Adrenal gland (tissue), 12 donors: Measurements from ENCODE around the gene DIP2C. TPM values are rescaled to one million over a fixed set of nuclear protein-coding genes. Genes with fewer than 3 reads are reported as not detected.

Source experiments
- DNase-seq, 7 donors: peaks; one replicate each; pipeline ENCODE4 v3.0.0-alpha.2; 2019 to 2020
- H3K27ac ChIP-seq, 5 donors: fragments of 200-600 bp; sonication (generic) in 4 of 5; 1 replicate in 3 of 5; 2 replicates in 2 of 5; pipeline versions ENCODE4 v1.5.1 to v1.8.0; 2016 to 2020; ENCODE audit warnings: mild to moderate bottlenecking in 1 of 5
- H3K27me3 ChIP-seq: fragments of 200-600 bp; 2 replicates; pipeline ENCODE4 v1.8.0; 2021
- H3K36me3 ChIP-seq, 2 donors: fragments of 200-600 bp; replicated peaks in 1 of 2; 1 replicate in 1 of 2; 2 replicates in 1 of 2; pipeline versions ENCODE4 v1.5.1 to v1.8.0; 2018 to 2022
- H3K4me1 ChIP-seq, 2 donors: fragments of 200-600 bp; replicated peaks in 1 of 2; 1 replicate in 1 of 2; 2 replicates in 1 of 2; pipeline versions ENCODE4 v1.5.1 to v1.8.0; 2018 to 2021
- H3K4me3 ChIP-seq, 4 donors: fragments of 200-600 bp; sonication (generic) in 3 of 4; one replicate each; pipeline ENCODE4 v1.5.1; 2016 to 2018
- H3K9me3 ChIP-seq, 3 donors: fragments of 200-600 bp; sonication (generic) in 1 of 3; replicated peaks in 1 of 3; 1 replicate in 2 of 3; 2 replicates in 1 of 3; pipeline versions ENCODE4 v1.5.1 to v1.8.0; 2016 to 2021
- POLR2A ChIP-seq, 2 donors: fragments of 450-650 bp; IDR thresholded peaks; one replicate each; pipeline ENCODE4 v1.6.1; 2017; ENCODE audit warnings: antibody characterized with exemption in 2 of 2, mild to moderate bottlenecking in 2 of 2, moderate library complexity in 1 of 2
- WGBS, 4 donors: extraction: QIAGEN DNeasy Blood & Tissue Kit in 2 of 4; methylation state at CpG; one replicate each; pipeline versions ENCODE4 v1.1.5 to v1.1.7; 2013 to 2017; 5-methylcytosine and 5-hydroxymethylcytosine counted together
- intact Hi-C, 2 donors: fragments of 100-400 bp; cut with DNase I; formaldehyde crosslinking; loops; one replicate each; pipeline versions ENCODE4 v1.14.1 to v1.15.0; 2022 to 2023
- polyA plus RNA-seq, 3 donors: library from polyadenylated mRNA; stranded (reverse); fragments of 200-250 nt in 2 of 3; fragments of 350-450 nt in 1 of 3; fragmentation: Illumina TruSeq in 1 of 3; extraction: RNeasy Lipid Tissue Mini Kit (QIAGEN cat#74804) in 1 of 3; gene quantifications; one replicate each; pipeline ENCODE4 v1.2.3, GENCODE V29; 2013 to 2014
- total RNA-seq, 9 donors: library from RNA; depleted of rRNA in 4 of 9; stranded (reverse); fragments of >200 nt in 4 of 9; fragments of 120-200 nt in 1 of 9; fragmentation: NEBNext Ultra II Directional in 1 of 9; extraction: Animal tissue kit (Norgen Biotek cat#: 25700) in 1 of 9; gene quantifications; one replicate each; pipeline versions ENCODE4 v1.1.0 to v1.2.4, GENCODE V29; 2013 to 2023
- TF ChIP-seq, protein P1 (sequence below), 6 experiments: fragments of 450-650 bp in 4 of 6; fragments of 200-600 bp in 2 of 6; sonication (generic) in 1 of 6; IDR thresholded peaks; 1 replicate in 5 of 6; 2 replicates in 1 of 6; pipeline versions ENCODE4 v1.5.1 to v1.8.0; 2016 to 2021; ENCODE audit warnings: antibody characterized with exemption in 6 of 6, mild to moderate bottlenecking in 2 of 6, moderate library complexity in 1 of 6
- donor health status: healthy with polysubstance abuse.
- donor health status: Bipolar disorder and iron deficiency.
- donor health status: DM: yes; HTN: yes; CAD: no.
- donor health status: DM: no; HTN: no; CAD: no.
- donor health status: DM: no; HTN: no; CAD: no.
- donor health status: DM: yes; HTN: yes; CAD: no.

Gene DIP2C
- total and polyA plus RNA-seq, 12 donors: 4.8 to 23.9 (median 19.7) TPM

DNA sequence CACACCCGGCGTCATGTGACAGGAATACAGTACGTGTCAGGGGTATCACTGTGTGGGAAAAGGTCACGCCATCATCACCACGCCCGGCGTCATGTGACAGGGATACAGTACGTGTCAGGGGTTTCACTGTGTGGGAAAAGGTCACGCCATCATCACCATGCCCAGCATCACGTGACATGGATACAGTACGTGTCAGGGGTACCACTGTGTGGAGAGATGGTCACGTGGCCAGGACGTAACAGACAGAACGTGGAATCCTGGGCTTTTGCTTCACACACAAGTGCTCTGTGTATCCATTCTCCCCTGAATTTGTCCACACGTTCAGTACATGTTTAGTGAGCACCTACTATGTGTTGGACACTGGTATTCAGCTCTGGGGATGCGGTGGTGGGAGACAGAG is 34.5 kb upstream of the DIP2C start:
- Histone ChIP-seq H3K4me3 (no peak overlapping the region), H3K27me3 (no peaks in the 10 kb centered on the region), H3K9me3 (no peaks in the 10 kb centered on the region), H3K4me1 (no peaks in the 10 kb centered on the region), H3K36me3 (no peaks in the 10 kb centered on the region), H3K27ac (no peak overlapping the region)
- no peak for TF ChIP-seq POLR2A (IDR thresholded peaks at IDR 0.05)
- TF ChIP-seq, protein P1, sequence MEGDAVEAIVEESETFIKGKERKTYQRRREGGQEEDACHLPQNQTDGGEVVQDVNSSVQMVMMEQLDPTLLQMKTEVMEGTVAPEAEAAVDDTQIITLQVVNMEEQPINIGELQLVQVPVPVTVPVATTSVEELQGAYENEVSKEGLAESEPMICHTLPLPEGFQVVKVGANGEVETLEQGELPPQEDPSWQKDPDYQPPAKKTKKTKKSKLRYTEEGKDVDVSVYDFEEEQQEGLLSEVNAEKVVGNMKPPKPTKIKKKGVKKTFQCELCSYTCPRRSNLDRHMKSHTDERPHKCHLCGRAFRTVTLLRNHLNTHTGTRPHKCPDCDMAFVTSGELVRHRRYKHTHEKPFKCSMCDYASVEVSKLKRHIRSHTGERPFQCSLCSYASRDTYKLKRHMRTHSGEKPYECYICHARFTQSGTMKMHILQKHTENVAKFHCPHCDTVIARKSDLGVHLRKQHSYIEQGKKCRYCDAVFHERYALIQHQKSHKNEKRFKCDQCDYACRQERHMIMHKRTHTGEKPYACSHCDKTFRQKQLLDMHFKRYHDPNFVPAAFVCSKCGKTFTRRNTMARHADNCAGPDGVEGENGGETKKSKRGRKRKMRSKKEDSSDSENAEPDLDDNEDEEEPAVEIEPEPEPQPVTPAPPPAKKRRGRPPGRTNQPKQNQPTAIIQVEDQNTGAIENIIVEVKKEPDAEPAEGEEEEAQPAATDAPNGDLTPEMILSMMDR (IDR thresholded peaks at IDR 0.05): no peak
- no peak for DNase-seq
- intact Hi-C loops: no loop called here
- 90 to 94% (median 92%) methylated on average over 11 to 16 of the region's 16 CpGs for WGBS, 4 donors

DNA sequence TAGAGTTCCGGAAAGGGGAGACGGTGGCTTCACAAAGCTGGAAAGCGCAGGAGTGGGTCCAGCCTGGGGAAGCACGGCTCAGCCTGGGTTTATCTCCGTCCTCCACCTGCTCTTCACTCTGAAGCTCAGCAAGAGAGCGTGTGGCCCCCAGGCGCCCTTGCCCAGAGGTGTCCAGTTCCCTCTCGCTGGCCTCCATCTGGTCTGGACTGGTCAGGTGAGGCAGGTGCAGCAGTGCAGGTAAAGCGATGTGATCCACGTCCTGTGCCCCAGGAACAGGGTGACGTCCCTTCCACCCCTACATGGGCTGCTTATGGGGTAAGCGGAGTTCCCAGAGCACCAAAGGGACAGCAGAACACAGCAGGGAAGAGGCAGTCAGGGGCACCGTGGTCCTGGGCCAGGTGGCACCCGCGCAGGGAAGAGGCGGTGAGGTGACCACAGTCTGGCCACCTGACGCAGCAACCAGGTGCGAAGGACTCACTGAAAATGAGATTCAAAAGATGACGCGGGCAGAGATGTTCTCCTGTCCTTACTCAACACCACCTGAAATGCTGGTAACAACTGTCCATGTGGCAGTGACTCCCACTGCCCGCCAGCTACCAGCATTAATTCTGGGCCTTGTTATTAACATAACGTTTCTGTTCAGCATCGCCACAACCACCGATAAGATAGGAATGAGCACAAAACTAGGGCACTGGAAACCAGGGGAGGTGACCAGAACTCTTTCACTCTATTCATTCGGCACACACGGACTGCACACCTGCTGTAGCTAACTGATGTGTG is 33.0 kb upstream of the DIP2C start:
- Histone ChIP-seq H3K9me3 (no peaks in the 10 kb centered on the region), H3K36me3 (no peaks in the 10 kb centered on the region), H3K4me1 (no peaks in the 10 kb centered on the region), H3K27ac (no peak overlapping the region), H3K4me3 (no peak overlapping the region), H3K27me3 (no peaks in the 10 kb centered on the region)
- DNase-seq: no peak
- no peak for TF ChIP-seq POLR2A (IDR thresholded peaks at IDR 0.05)
- TF ChIP-seq, protein P1 (IDR thresholded peaks at IDR 0.05): no peak
- intact Hi-C loops: no loop called here
- WGBS, 4 donors: 85 to 91% (median 87%) methylated on average over 23 to 26 of the region's 26 CpGs

DNA sequence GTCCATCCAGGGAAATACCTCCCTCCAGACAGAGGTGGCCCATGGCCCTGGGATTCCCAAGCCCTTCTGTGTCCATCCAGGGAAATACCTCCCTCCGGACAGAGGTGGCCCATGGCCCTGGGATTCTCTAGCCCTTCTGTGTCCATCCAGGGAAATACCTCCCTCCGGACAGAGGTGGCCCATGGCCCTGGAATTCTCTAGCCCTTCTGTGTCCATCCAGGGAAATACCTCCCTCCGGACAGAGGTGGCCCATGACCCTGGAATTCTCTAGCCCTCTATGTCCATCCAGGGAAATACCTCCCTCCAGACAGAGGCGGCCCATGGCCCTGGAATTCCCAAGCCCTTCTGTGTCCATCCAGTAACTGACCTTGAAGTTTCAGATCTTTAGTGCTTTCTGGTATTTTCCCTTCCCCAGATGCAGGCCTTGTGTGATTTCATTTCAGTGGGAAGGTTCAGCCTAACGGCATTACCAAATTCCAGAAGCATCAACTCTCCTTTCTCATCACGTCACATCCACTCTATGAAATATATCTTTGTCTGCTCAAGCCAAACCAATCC is 28.8 kb upstream of the DIP2C start:
- Histone ChIP-seq H3K4me1 (no peaks in the 10 kb centered on the region), H3K36me3 (no peaks in the 10 kb centered on the region), H3K27me3 (no peaks in the 10 kb centered on the region), H3K9me3 (peaks cover 0 to 3% (median 0%) of the 10 kb centered on the region in 3 donors), H3K4me3 (no peak overlapping the region), H3K27ac (no peak overlapping the region)
- intact Hi-C loops: no loop called here
- 88 to 96% (median 91%) methylated on average over 4 to 6 of the region's 6 CpGs for WGBS, 4 donors
- TF ChIP-seq, protein P1 (IDR thresholded peaks at IDR 0.05): no peak
- no peak for TF ChIP-seq POLR2A (IDR thresholded peaks at IDR 0.05)
- DNase-seq: no peak

DNA sequence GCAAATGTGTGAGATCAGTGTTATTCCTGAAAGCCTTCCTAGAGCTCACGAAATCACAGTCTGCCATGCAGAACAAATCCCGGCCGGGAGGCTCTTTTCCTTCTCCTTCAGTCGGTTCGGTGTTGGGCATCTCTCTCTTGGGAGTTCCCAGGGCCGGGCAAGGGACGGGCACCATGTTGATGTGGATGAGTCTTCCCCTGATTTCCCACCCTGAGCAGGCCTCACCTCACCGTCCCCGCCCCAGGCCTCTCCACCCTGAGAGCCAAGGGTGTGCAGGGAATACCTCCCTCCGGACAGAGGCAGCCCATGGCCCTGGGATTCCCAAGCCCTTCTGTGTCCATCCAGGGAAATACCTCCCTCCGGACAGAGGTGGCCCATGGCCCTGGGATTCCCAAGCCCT is 28.0 kb upstream of the DIP2C start:
- TF ChIP-seq POLR2A (IDR thresholded peaks at IDR 0.05): no peak
- TF ChIP-seq, protein P1 (IDR thresholded peaks at IDR 0.05): no peak
- Histone ChIP-seq H3K4me1 (no peaks in the 10 kb centered on the region), H3K36me3 (no peaks in the 10 kb centered on the region), H3K9me3 (peaks cover 0 to 3% (median 0%) of the 10 kb centered on the region in 3 donors), H3K4me3 (no peak overlapping the region), H3K27me3 (no peaks in the 10 kb centered on the region), H3K27ac (no peak overlapping the region)
- DNase-seq: no peak
- 86 to 95% (median 94%) methylated on average over 8 to 11 of the region's 11 CpGs for WGBS, 4 donors
- intact Hi-C loops: no loop called here
